HPDE6-E6E7 (cell line): ENCODE results near the gene RAB7A.
"Not testable (repeated sequence)": the region's sequence is repeated elsewhere in the genome, so short reads cannot be mapped to it uniquely, and the experiment has no call there.

Source experiments
- DNase-seq: peaks from one replicate; pipeline ENCODE4 v3.0.0; 2011; ENCODE audit warnings: missing footprints; ENCODE audit errors: extremely low spot score

Gene RAB7A

GRCh38 chr3:128753715-128754114 lies 27.7 kb downstream of the RAB7A start:
- no peak for DNase-seq

GRCh38 chr3:128760042-128760441 lies 34.1 kb downstream of the RAB7A start:
- no peak for DNase-seq

GRCh38 chr3:128760881-128761280 lies 34.9 kb downstream of the RAB7A start:
- no peak for DNase-seq

GRCh38 chr3:128761392-128761791 lies 35.4 kb downstream of the RAB7A start:
- DNase-seq = no peak

GRCh38 chr3:128763967-128764366 lies 38.0 kb downstream of the RAB7A start:
- no peak for DNase-seq

GRCh38 chr3:128764863-128765262 lies 38.9 kb downstream of the RAB7A start:
- no peak for DNase-seq

GRCh38 chr3:128767094-128767750 lies 41.2 kb downstream of the RAB7A start:
- no peak for DNase-seq

- DNase-seq = no peak
These were observed 42.5 kb downstream of the RAB7A start for GRCh38 chr3:128768471-128768870.

GRCh38 chr3:128770387-128770786 lies 44.4 kb downstream of the RAB7A start:
- no peak for DNase-seq

GRCh38 chr3:128773189-128773588 lies 47.2 kb downstream of the RAB7A start:
- not testable (repeated sequence) for DNase-seq

- DNase-seq = not testable (repeated sequence)
These were observed 47.6 kb downstream of the RAB7A start for GRCh38 chr3:128773592-128773991.

GRCh38 chr3:128775241-128775640 lies 49.3 kb downstream of the RAB7A start:
- DNase-seq = no peak

GRCh38 chr3:128775906-128776542 lies 50.0 kb downstream of the RAB7A start:
- DNase-seq = no peak

GRCh38 chr3:128780101-128780837 lies 54.3 kb downstream of the RAB7A start:
- DNase-seq = no peak

GRCh38 chr3:128781164-128781563 lies 55.2 kb downstream of the RAB7A start:
- no peak for DNase-seq

- DNase-seq = no peak
These were observed 56.5 kb downstream of the RAB7A start for GRCh38 chr3:128782282-128783146.

- DNase-seq = no peak
These were observed 57.8 kb downstream of the RAB7A start for GRCh38 chr3:128783774-128784173.

GRCh38 chr3:128784232-128784631 lies 58.2 kb downstream of the RAB7A start:
- no peak for DNase-seq

- no peak for DNase-seq
These were observed 58.9 kb downstream of the RAB7A start for GRCh38 chr3:128784843-128785242.

- no peak for DNase-seq
These were observed 60.5 kb downstream of the RAB7A start for GRCh38 chr3:128786434-128787020.
